Stromal cell of bone marrow (primary cell): Measurements from ENCODE around the gene ACOT9.
"Not testable (repeated sequence)": the region's sequence is repeated elsewhere in the genome, so short reads cannot be mapped to it uniquely, and the experiment has no call there.

ENCODE experiments used
- DNase-seq: peaks from one replicate; pipeline ENCODE4 v3.0.0-alpha.2; 2012; ENCODE audit warnings: low read depth

The ACOT9 gene

DNA sequence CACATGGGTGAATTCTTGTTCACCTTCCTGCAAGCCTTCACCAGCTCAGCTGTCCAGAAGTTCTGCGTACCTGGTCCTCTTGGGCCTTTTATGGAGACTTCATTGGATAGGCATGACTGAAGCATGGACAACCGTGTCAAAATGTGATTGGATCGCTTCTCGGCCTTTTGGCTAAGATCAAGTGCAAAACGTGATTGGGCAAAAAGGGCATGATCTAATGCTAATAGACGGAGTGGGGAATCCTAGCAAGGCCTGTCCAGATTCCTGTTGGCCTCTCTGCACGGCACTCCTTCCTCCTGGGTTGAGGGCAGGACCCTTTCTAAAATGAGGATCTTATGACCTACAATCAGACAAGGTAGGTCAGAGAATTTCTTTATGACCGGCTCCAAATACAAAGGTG is 50.9 kb downstream of the ACOT9 start:
- no peak for DNase-seq

DNA sequence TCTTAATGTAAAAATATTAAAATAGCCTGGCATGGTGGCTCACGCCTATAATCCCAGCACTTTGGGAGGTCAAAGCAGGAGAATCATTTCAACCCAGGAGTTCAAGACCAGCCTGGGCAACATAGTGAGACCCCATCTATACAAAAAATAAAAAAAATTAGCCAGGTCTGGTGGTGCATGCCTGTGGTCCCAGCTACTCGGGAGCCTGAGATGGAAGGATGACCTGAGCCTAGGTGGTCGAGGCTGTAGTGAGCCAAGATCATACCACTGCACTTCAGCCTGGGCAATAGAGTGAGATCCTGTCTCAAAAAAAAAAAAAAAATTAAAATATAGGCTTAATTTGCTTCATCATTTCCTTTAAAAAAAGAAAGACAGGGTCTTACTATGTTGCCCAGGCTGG is 66.6 kb downstream of the ACOT9 start:
- DNase-seq, result not testable (repeated sequence)

DNA sequence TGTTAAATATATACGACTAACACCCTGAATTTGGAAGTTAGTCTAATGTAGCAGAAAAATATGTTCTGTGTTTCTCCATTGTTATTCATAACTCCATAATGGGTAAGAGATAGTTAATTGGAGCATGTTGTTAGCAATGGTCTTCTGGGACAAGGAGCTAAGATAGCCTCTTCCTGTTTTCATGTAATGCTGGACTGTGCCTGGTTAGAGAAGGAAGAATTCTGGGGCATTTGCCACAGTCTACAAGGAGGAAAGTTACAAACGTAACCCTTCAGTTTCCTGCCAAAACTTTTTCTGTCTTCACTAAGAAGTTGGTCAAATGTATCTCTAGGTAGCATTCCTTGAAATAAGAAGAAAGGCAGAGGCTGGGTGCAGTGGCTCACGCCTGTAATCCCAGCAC is 70.0 kb downstream of the ACOT9 start:
- DNase-seq, result no peak

DNA sequence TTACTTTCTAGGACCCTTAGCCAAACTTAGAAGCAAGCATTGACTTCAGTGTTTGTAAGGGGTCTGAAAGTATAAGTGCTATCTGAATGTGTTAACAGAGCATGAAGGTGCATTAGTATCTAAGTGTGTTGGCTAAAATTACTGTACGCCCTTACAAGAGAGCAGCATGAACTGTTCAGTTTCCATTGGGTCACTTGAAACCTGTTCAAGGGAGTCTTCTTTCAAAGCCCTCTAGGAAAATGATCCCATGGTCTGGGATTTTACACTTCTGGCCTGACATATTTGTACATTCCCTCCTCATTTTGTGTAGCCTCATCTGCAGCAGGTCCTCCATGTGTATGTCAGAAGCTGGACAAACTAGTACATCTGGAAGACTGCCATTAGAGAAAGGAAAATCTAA is 72.5 kb downstream of the ACOT9 start:
- no peak for DNase-seq

DNA sequence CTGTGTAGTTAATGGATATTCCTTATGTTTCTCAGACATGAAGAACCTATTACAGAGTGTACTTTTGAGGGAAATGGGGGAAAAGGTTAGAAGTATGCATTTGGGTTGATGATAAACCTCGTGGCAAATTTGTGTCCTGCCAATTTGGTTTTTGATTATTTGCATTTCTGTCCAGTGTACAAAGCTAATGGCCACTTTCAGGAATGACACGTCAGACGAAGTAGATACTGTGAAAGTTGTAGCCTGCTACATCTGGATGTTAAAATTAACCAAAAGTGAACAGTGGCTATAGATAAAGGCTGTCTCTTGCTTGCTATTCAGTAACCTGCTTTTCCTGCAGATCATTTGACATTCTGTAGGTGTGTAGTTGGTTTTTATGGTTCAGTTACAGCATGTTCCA is 74.7 kb downstream of the ACOT9 start:
- DNase-seq, result no peak

DNA sequence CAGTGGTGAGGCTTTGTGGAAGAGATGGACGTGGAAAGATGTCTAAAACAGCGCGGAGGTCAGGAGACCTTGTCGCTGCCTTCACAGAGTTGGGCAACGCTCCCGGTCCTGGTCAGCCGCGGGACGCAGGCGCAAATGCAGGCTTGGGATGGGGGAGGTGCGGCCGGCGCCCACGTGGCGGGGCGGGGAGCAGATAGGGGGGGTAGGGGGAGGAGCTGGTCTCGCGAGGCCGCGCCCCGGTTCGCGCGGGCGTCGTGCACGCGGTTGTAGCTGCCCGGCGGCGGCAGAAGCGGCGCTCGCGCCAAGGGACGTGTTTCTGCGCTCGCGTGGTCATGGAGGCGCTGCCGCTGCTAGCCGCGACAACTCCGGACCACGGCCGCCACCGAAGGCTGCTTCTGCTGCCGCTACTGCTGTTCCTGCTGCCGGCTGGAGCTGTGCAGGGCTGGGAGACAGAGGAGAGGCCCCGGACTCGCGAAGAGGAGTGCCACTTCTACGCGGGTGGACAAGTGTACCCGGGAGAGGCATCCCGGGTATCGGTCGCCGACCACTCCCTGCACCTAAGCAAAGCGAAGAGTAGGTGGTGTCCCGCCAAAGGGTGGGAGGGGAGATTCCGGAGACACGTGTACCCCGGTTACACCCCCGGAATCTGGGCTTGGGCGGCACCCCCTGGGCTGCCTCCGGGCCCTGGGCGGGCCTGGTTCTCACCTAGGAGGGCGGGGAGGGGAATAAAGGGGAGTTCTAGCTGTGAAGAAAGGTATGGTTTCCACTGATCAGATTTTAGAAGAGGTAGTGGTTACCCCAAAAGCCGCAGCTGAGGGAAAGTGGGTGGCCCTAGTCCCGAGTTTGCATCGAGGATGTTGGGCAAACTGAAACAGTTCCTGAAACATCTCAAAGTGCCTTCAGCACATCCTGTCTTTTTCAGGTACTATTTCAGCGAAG is 75.6 kb downstream of the ACOT9 start, which contains the start of gene PRDX4:
TSS of gene PRDX4 (plus strand) at position 255 of the 939 bp plus-strand sequence. CDS start at position 333, 78 bp downstream.
- peak; percentile 69 for DNase-seq

DNA sequence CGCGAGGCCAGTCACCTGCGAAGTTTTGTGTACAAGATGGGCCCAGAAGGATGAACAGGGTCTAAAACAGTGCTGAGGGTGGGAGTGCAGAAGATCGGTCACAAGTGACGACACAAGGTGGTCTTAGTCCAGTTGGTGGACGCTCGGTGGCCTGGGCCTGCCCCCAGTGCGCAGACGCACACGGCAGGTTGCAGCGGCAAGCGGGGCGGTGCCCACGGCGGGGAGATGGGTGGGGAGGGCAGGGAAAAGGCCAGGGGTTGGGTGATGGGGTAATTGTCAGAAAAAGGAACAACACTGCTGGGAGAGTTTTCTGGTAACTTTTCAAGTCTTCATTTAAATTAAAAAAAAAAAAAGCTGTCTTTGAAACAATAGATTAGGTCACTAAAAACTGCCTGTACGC is 76.8 kb downstream of the ACOT9 start:
- no peak for DNase-seq

DNA sequence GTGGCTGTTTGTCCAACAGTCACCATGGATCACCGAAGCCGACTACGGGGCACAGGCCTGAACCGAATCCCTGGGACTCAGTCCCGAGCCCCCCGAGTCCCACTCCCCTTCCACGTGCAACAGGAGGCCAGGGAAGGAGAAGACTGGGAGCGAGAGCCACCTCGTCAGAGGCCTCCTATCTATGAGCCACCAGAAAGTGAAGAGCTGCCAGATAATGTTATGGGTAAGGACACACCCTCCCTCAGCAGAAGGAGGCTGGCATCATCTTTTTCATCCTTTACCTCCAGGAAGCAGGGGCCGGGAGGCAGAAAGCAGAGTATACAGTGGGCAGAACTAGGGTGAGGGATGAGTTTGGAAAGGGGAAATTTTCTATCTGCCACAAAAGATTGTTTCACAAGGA is 78.6 kb downstream of the ACOT9 start:
- DNase-seq, result no peak

DNA sequence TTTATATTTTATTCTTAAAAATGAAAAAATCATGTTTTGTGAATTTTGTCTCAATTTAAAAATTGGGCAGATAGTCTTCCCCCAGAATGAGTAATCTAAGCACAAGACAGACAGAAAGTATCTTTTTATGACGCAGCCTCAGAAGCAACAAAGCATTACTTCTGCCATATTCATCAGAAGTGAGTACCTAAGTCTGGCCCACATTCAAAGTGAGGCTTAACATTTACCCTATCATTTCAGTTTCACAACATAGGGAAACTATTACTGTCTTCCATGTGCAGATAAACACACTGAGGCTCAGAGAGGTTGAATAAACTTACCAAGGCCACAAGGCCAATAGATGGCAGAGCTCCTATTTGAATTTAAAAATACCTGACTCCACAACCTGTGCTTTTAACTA is 80.2 kb downstream of the ACOT9 start:
- DNase-seq, result peak; percentile 35

DNA sequence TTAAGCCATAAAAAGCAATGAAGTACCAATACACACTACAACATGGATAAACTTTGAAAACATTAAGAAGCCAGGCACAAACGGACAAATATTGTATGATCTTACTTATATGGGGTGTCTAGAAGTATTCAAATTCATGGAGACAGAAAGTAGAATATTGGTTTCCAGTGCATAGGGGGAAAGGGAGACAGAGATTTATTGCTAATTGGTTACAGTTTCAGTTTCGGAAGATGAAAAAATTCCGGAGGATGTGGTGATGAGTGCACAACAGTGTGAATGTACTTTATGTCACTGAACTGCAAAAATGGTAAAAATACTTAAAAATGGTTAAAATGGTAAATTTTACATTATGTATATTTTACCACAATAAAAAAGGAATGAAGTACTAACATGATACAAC is 80.9 kb downstream of the ACOT9 start:
- no peak for DNase-seq

DNA sequence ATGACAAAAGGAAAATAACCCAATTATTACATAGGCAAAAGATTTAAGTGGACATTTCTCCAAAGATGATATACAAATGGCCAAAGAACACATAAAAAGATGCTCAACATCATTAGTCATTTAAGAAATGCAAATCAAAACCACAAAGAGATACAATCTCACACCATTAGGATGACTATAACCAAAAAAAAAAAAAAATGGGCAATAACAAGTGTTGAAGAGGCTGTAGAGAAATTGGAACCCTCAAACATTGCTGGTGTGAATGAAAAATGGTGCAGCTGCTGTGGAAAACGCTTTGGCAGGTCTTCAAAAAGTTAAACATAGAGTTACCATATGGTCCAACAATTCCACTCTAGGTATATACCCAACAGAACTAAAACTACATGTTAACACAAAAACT is 81.4 kb downstream of the ACOT9 start:
- no peak for DNase-seq

DNA sequence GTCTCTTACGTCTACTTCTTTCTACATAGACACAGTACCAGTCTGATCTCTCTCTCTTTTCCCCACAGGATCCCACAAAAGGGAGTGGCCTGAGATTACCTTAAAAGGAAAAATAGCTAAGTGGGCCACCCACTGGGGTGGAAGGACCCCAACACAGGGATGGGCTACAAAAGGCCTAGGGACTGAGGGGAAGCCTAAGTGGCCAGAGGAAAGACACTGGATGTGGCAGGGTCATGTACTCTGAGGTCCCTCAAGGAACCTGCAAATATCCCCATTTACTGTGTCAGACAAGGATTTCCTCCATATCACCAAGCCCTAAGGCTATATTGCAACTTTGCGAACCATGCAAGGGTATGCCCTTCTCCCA is 82.3 kb downstream of the ACOT9 start:
- DNase-seq, result no peak

DNA sequence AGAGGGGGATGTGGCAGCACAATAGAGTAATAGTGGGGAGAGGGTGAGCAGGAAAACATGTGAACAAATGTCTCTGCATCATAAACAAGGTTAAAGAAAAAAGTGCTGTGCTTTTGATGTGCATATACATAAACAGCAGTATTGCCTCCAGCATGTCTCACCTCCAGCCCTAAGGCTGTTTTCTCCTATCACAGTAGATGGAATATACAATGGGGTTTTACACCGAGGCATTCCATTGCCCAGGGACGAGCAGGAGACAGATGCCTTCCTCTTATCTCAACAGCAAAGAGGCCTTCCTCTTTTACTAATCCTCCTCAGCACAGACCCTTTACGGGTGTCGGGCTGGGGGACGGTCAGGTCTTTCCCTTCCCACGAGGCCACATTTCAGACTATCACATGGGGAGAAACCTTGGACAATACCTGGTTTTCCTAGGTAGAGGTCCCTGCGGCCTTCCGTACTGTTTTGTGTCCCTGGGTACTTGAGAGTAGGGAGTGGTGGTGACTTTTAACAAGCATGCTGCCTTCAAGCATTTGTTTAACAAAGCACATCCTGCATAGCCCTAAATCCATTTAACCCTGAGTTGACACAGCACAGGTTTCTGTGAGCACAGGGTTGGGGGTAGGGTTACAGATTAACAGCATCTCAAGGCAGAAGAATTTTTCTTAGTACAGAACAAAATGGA is 82.9 kb downstream of the ACOT9 start:
- DNase-seq, result not testable (repeated sequence)

DNA sequence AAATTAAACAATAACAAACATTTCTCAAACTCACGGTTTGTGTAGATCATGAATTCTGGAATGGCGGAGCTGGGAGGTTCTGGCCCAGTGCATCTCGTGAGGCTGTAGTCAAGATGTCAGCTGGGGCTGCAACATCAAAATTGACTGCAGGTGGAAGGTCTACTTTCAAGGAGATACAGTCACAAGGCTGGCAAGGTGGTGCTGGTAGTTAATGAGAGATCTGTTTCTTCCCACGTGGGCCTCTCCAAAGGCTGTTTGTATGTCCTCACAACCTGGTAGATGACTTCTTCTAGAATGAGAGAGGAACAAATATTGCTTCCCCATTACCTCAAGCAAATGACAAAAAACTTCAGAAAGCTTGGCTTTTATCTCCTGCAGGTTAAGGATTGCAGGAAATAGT is 83.7 kb downstream of the ACOT9 start:
- no peak for DNase-seq

DNA sequence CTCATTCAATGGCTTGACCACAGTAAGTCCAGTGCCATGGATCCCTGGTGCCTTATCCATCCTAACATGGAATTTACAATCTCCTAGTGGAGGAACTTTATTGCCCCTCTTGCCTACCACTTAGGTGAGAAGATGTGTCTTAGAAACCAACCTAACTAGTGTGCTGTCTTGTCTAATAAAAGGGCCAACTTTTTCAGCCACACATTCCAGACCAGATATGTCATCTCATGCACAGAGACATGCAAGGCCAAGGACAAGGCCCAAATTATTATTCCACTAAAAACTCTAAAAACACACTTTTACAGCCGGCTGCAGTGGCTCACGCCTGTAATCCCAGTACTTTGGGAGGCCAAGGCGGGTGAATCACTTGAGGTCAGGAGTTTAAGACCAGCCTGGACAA is 86.4 kb downstream of the ACOT9 start:
- DNase-seq, result no peak

DNA sequence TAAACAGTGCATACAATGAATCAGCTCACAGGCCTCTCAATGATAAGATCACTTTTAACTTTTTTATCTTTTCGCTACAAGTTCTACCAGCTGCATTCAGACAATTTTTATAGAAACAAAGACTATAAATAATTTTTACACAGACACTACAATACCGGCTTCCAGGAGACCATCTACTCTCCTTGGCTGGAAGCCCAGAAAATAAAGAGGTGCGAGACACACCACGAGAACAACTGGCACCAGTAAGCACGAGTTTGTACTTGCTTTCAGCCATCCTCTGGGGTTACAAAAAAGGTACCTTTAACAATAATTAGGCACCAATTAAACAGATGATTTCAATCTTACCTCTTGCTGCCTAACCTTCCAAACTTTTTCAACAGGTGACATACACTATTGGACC is 87.0 kb downstream of the ACOT9 start:
- no peak for DNase-seq
